Progenitor cell of endocrine pancreas (in vitro differentiated cells): ENCODE results near the gene RERE. TPM values are rescaled to one million over a fixed set of nuclear protein-coding genes. Genes with fewer than 3 reads are reported as not detected.
A peak's percentile ranks its signal among the peaks of the same experiment; 100 is the strongest.

Source experiments
- DNase-seq: peaks from one replicate; pipeline ENCODE4 v3.0.0; 2021; ENCODE audit warnings: low spot score; ENCODE audit not compliant: unreplicated experiment
- H3K27ac Mint-ChIP-seq: 2 replicates; pipeline ENCODE4 v1.8.0; 2021; ENCODE audit warnings: mild to moderate bottlenecking, moderate library complexity, mixed read lengths
- H3K27me3 Mint-ChIP-seq: 2 replicates; pipeline ENCODE4 v1.8.0; 2021; ENCODE audit warnings: mixed read lengths
- H3K36me3 Mint-ChIP-seq: 2 replicates; pipeline ENCODE4 v1.8.0; 2022; ENCODE audit warnings: mixed read lengths; ENCODE audit not compliant: insufficient read depth
- H3K4me1 Mint-ChIP-seq: 2 replicates; pipeline ENCODE4 v1.8.0; 2021; ENCODE audit warnings: low read depth, mixed read lengths
- H3K4me3 Mint-ChIP-seq: 2 replicates; pipeline ENCODE4 v1.8.0; 2021; ENCODE audit warnings: low read depth, mild to moderate bottlenecking, moderate library complexity, mixed read lengths
- H3K9me3 Mint-ChIP-seq: 2 replicates; pipeline ENCODE4 v1.8.0; 2021; ENCODE audit warnings: low read depth, mixed read lengths
- total RNA-seq: library from RNA; stranded (reverse); gene quantifications from 2 replicates; pipeline ENCODE4 v1.2.1, GENCODE V29; 2021
- TF ChIP-seq, protein P1 (sequence below): fragments of 200-600 bp; sonication (generic); IDR thresholded peaks from one replicate; pipeline ENCODE4 v1.5.0; 2021; ENCODE audit warnings: antibody characterized with exemption, mild to moderate bottlenecking; ENCODE audit not compliant: unreplicated experiment

RERE gene
- total RNA-seq, 1 donor from 2014 or later, result 329 TPM

GRCh38 chr1:8478566-8478965 is 338.9 kb downstream of the RERE start:
- DNase-seq, result no peak
- H3K27me3 Mint-ChIP-seq, result no peaks in the 10 kb centered on the region
- H3K9me3 Mint-ChIP-seq, result no peaks in the 10 kb centered on the region
- TF ChIP-seq, protein P1, sequence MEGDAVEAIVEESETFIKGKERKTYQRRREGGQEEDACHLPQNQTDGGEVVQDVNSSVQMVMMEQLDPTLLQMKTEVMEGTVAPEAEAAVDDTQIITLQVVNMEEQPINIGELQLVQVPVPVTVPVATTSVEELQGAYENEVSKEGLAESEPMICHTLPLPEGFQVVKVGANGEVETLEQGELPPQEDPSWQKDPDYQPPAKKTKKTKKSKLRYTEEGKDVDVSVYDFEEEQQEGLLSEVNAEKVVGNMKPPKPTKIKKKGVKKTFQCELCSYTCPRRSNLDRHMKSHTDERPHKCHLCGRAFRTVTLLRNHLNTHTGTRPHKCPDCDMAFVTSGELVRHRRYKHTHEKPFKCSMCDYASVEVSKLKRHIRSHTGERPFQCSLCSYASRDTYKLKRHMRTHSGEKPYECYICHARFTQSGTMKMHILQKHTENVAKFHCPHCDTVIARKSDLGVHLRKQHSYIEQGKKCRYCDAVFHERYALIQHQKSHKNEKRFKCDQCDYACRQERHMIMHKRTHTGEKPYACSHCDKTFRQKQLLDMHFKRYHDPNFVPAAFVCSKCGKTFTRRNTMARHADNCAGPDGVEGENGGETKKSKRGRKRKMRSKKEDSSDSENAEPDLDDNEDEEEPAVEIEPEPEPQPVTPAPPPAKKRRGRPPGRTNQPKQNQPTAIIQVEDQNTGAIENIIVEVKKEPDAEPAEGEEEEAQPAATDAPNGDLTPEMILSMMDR, result no peak
- H3K4me3 Mint-ChIP-seq, result no peak overlapping the region
- peaks cover 26% of the 10 kb centered on the region for H3K4me1 Mint-ChIP-seq
- H3K36me3 Mint-ChIP-seq, result peaks cover 4% of the 10 kb centered on the region
- H3K27ac Mint-ChIP-seq, result peak overlapping the region; percentile 77

- H3K36me3 Mint-ChIP-seq, result peaks cover 4% of the 10 kb centered on the region
- no peak for DNase-seq
- H3K9me3 Mint-ChIP-seq, result no peaks in the 10 kb centered on the region
- no peak overlapping the region for H3K4me3 Mint-ChIP-seq
- H3K27me3 Mint-ChIP-seq, result no peaks in the 10 kb centered on the region
- H3K4me1 Mint-ChIP-seq, result peaks cover 30% of the 10 kb centered on the region
- H3K27ac Mint-ChIP-seq, result peak overlapping the region; percentile 77
- TF ChIP-seq, protein P1, result no peak
Measured at GRCh38 chr1:8477983-8478362, 339.5 kb downstream of the RERE start.

DNA sequence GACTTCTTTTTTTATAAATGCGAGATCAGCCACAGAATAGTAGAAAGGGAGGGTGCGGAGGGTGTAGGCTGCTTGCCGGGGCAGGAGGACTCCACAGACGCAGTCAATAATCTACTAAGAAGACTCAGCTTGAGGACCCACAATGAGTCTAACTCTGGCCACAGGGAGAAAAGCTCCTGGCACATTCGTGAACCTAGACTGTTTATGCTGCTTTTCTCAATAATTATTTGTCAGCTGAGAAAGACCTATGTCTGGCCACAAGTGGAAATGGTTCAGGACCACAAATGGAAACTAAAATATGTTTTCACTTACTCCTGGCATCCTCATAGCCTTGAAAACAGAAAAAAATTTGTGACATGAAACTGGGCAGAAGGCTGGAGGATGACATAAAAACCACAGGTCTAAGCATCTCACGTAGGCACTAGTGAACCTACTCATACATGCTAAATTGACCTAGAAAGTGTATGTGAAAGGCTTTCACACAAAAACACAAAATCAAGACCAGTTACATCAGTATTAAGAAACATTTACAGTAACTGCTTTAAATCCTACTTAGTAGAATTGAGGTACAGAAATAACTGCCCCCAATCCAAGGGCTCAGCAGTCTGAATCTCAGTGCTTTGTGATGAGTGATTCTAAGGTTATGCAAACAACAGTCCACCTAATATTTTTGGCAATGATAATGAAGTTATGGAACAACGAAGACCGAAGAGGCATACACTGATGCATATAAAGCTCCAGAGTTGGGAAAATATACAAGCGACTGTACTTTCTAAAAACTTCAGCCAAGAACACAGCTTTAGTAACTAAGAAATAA is 340.1 kb downstream of the RERE start:
- H3K27ac Mint-ChIP-seq, result peak overlapping the region; percentile 13
- H3K36me3 Mint-ChIP-seq, result peaks cover 4% of the 10 kb centered on the region
- DNase-seq, result no peak
- no peak overlapping the region for H3K4me3 Mint-ChIP-seq
- no peaks in the 10 kb centered on the region for H3K27me3 Mint-ChIP-seq
- H3K4me1 Mint-ChIP-seq, result peaks cover 34% of the 10 kb centered on the region
- H3K9me3 Mint-ChIP-seq, result no peaks in the 10 kb centered on the region
- TF ChIP-seq, protein P1, result no peak

DNA sequence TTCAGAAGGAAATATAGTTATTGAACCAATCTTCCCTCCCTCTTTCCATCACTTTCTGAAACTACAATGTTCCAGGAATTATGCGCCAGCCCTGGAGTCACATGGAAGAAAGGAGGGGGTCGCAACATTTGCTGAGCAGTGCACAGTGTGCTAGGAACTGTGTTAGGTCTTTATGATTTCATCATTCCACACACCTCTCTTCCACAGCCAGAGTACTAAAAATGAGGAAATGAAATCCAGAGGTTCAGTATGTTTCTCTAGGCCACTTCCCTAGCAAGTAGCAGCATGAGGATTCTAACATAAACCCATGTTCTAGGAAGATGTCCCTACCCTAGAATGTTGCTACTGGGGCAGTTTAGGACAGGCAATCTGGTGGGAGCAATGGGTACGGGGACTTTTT is 341.4 kb downstream of the RERE start:
- TF ChIP-seq, protein P1, result no peak
- Mint-ChIP-seq H3K27ac (peak overlapping the region; percentile 10), H3K36me3 (peaks cover 4% of the 10 kb centered on the region), H3K4me1 (peaks cover 34% of the 10 kb centered on the region), H3K9me3 (no peaks in the 10 kb centered on the region), H3K4me3 (no peak overlapping the region), H3K27me3 (no peaks in the 10 kb centered on the region)
- DNase-seq, result no peak

- DNase-seq, result no peak
- H3K27ac Mint-ChIP-seq, result no peak overlapping the region
- H3K4me1 Mint-ChIP-seq, result peaks cover 33% of the 10 kb centered on the region
- H3K9me3 Mint-ChIP-seq, result no peaks in the 10 kb centered on the region
- no peak overlapping the region for H3K4me3 Mint-ChIP-seq
- peaks cover 4% of the 10 kb centered on the region for H3K36me3 Mint-ChIP-seq
- TF ChIP-seq, protein P1, result no peak
- H3K27me3 Mint-ChIP-seq, result no peaks in the 10 kb centered on the region
Measured at GRCh38 chr1:8474369-8474768, 343.1 kb downstream of the RERE start.
